Uterus (tissue), 4 donors: ENCODE results near the gene GTF3C2. TPM values are rescaled to one million over a fixed set of nuclear protein-coding genes. Genes with fewer than 3 reads are reported as not detected.

Source experiments
- DNase-seq, 2 donors: peaks; one replicate each; pipeline ENCODE4 v3.0.0-alpha.2; 2019 to 2020
- H3K27ac ChIP-seq, 2 donors: fragments of 200-600 bp; sonication (generic); 1 replicate in 1 of 2; 2 replicates in 1 of 2; pipeline ENCODE4 v1.5.1; 2016 to 2018
- H3K27me3 ChIP-seq, 2 donors: fragments of 200-600 bp; sonication (generic); one replicate each; pipeline ENCODE4 v1.5.1; 2018 to 2019; ENCODE audit warnings: control low read depth in 1 of 2
- H3K36me3 ChIP-seq, 2 donors: fragments of 200-600 bp; sonication (generic); one replicate each; pipeline ENCODE4 v1.5.1; 2019; ENCODE audit warnings: control low read depth in 1 of 2
- H3K4me1 ChIP-seq, 2 donors: fragments of 200-600 bp; sonication (generic); one replicate each; pipeline ENCODE4 v1.5.1; 2018 to 2019; ENCODE audit warnings: control low read depth in 1 of 2
- H3K4me3 ChIP-seq, 2 donors: fragments of 200-600 bp; sonication (generic); 1 replicate in 1 of 2; 2 replicates in 1 of 2; pipeline ENCODE4 v1.5.1; 2018 to 2019; ENCODE audit warnings: mild to moderate bottlenecking in 1 of 2
- H3K9me3 ChIP-seq, 2 donors: fragments of 200-600 bp; sonication (generic); one replicate each; pipeline ENCODE4 v1.5.1; 2019; ENCODE audit warnings: control low read depth in 1 of 2
- CTCF ChIP-seq, 4 experiments: fragments of 200-600 bp in 2 of 4; fragments of 450-650 bp in 2 of 4; sonication (generic) in 2 of 4; IDR thresholded peaks; one replicate each; pipeline ENCODE4 v1.5.1; 2016 to 2019; ENCODE audit warnings: antibody characterized with exemption in 4 of 4, mild to moderate bottlenecking in 2 of 4, moderate library complexity in 1 of 4
- POLR2A ChIP-seq, 2 donors: fragments of 450-650 bp; IDR thresholded peaks; one replicate each; pipeline ENCODE4 v1.6.1; 2016; ENCODE audit warnings: antibody characterized with exemption in 2 of 2, mild to moderate bottlenecking in 1 of 2, moderate library complexity in 1 of 2
- intact Hi-C: fragments of 100-400 bp; cut with DNase I; formaldehyde crosslinking; loops from one replicate; pipeline ENCODE4 v1.15.1; 2023; ENCODE audit warnings: low total_unique reads
- total RNA-seq, 4 donors: library from RNA; depleted of rRNA in 3 of 4; stranded (reverse); fragments of >200 nt in 3 of 4; gene quantifications; one replicate each; pipeline versions ENCODE4 v1.1.0 to v1.2.4, GENCODE V29; 2014 to 2023
- donor health status: DM: yes; HTN: yes; CAD: no.

GTF3C2 gene
- total RNA-seq, 4 donors from 2014 or later, result 21.3 to 70.6 (median 31.2) TPM

- peak; percentile 75 to 90 (median 84) for TF ChIP-seq CTCF (IDR thresholded peaks at IDR 0.05)
- peak; percentile 39 to 64 for TF ChIP-seq POLR2A (IDR thresholded peaks at IDR 0.05)
- Histone ChIP-seq H3K9me3 (no peaks in the 10 kb centered on the region), H3K36me3 (no peaks in the 10 kb centered on the region), H3K4me1 (peaks cover 16 to 30% of the 10 kb centered on the region in 2 donors), H3K4me3 (peak within 1 kb of the TSS; percentile 65 to 96), H3K27me3 (no peaks in the 10 kb centered on the region), H3K27ac (peak within 1 kb of the TSS; percentile 83 to 91)
- peak; percentile 99 to 100 for DNase-seq
- intact Hi-C loops, result no loop called here
Observed at GRCh38 chr2:27370026-27370815, 13.7 kb upstream of the GTF3C2 start, which contains the start of the genes EIF2B4 and SNX17. Gene EIF2B4 (minus strand): TSS chr2:27370338. CDS start chr2:27370314, 24 bp downstream. Gene SNX17 (plus strand): TSS chr2:27370616. CDS start chr2:27370744, 128 bp downstream.

- no peaks in the 10 kb centered on the region for H3K27me3 ChIP-seq
- no peak for DNase-seq
- intact Hi-C loops, result no loop called here
- H3K9me3 ChIP-seq, result no peaks in the 10 kb centered on the region
- TF ChIP-seq POLR2A (IDR thresholded peaks at IDR 0.05) (no peak), CTCF (IDR thresholded peaks at IDR 0.05) (no peak)
- peaks cover 16 to 30% of the 10 kb centered on the region in 2 donors for H3K4me1 ChIP-seq
- no peaks in the 10 kb centered on the region for H3K36me3 ChIP-seq
- peak overlapping the region; percentile 83 to 84 for H3K27ac ChIP-seq
- peak overlapping the region; percentile 65 to 96 for H3K4me3 ChIP-seq
Observed at GRCh38 chr2:27369471-27370025, 13.0 kb upstream of the GTF3C2 start.

- intact Hi-C loops, result no loop called here
- Histone ChIP-seq H3K27me3 (no peaks in the 10 kb centered on the region), H3K36me3 (no peaks in the 10 kb centered on the region), H3K27ac (no peak overlapping the region), H3K4me1 (peaks cover 2 to 4% of the 10 kb centered on the region in 2 donors), H3K4me3 (no peak overlapping the region), H3K9me3 (no peaks in the 10 kb centered on the region)
- no peak for DNase-seq
- TF ChIP-seq CTCF (IDR thresholded peaks at IDR 0.05) (no peak), POLR2A (IDR thresholded peaks at IDR 0.05) (no peak)
Observed at GRCh38 chr2:27363933-27364332, 7.4 kb upstream of the GTF3C2 start.

GRCh38 chr2:27362678-27363420, 6.3 kb upstream of the GTF3C2 start:
- DNase-seq, result no peak

More at GRCh38 chr2:27362678-27363420, 6.3 kb upstream of the GTF3C2 start:
- Histone ChIP-seq H3K36me3 (no peaks in the 10 kb centered on the region), H3K4me1 (no peaks in the 10 kb centered on the region), H3K27ac (no peak overlapping the region), H3K4me3 (no peak overlapping the region), H3K27me3 (no peaks in the 10 kb centered on the region), H3K9me3 (no peaks in the 10 kb centered on the region)
- TF ChIP-seq POLR2A (IDR thresholded peaks at IDR 0.05), result no peak
- no peak for TF ChIP-seq CTCF (IDR thresholded peaks at IDR 0.05)
- intact Hi-C loops, result no loop called here
